ENCODE data around the gene FNDC3A.

Gene FNDC3A

GRCh38 chr13:49258089-49258796, 282.5 kb downstream of the FNDC3A start:
- DNase-seq (ENCODE audit: low spot score), result no peak

All from cerebellar cortex (tissue), 1 donor.